IPS-NIHi7 (cell line): ENCODE data around the gene RTN4.
"Not testable (repeated sequence)": the region's sequence is repeated elsewhere in the genome, so short reads cannot be mapped to it uniquely, and the experiment has no call there.

Experiments
- DNase-seq: peaks from one replicate; pipeline ENCODE4 v3.0.0; 2012; ENCODE audit warnings: mixed read lengths; ENCODE audit errors: extremely low spot score

The RTN4 gene

GRCh38 chr2:55073000-55073983 is 23.0 kb upstream of the RTN4 start:
- no peak for DNase-seq

- no peak for DNase-seq
Measured at GRCh38 chr2:55063713-55064323, 13.6 kb upstream of the RTN4 start.

GRCh38 chr2:55063226-55063625 is 13.0 kb upstream of the RTN4 start:
- no peak for DNase-seq

- DNase-seq: no peak
Measured at GRCh38 chr2:55062754-55063153, 12.5 kb upstream of the RTN4 start.

- no peak for DNase-seq
Measured at GRCh38 chr2:55061523-55062344, 11.5 kb upstream of the RTN4 start.

GRCh38 chr2:55059793-55060192 is 9.5 kb upstream of the RTN4 start:
- no peak for DNase-seq

GRCh38 chr2:55057474-55057873 is 7.2 kb upstream of the RTN4 start:
- DNase-seq: no peak

- peak; percentile 24 for DNase-seq
Measured at GRCh38 chr2:55056024-55056521, 5.8 kb upstream of the RTN4 start.

GRCh38 chr2:55054106-55054875 is 4.0 kb upstream of the RTN4 start:
- no peak for DNase-seq

GRCh38 chr2:55053225-55053624 is 3.0 kb upstream of the RTN4 start:
- not testable (repeated sequence) for DNase-seq

GRCh38 chr2:55052129-55053061 is 2.1 kb upstream of the RTN4 start:
- DNase-seq: no peak

- DNase-seq: peak; percentile 52
Measured at GRCh38 chr2:55051026-55051866, 995 bp upstream of the RTN4 start.

GRCh38 chr2:55049821-55050099 is 491 bp downstream of the RTN4 start:
- DNase-seq: no peak

GRCh38 chr2:55049043-55049820 is 1.0 kb downstream of the RTN4 start:
- DNase-seq: peak; percentile 53

GRCh38 chr2:55048508-55049042 is 1.7 kb downstream of the RTN4 start:
- no peak for DNase-seq

GRCh38 chr2:55047677-55048299 is 2.5 kb downstream of the RTN4 start:
- no peak for DNase-seq

GRCh38 chr2:55045780-55046179 is 4.5 kb downstream of the RTN4 start:
- no peak for DNase-seq

- no peak for DNase-seq
Measured at GRCh38 chr2:55043841-55044240, 6.4 kb downstream of the RTN4 start.
